ENCODE data around the gene FRMPD2. TPM values are rescaled to one million over a fixed set of nuclear protein-coding genes. Genes with fewer than 3 reads are reported as not detected.

Gene FRMPD2
- total and polyA plus RNA-seq, 4 donors = 0.28 TPM; not detected in 3

DNA sequence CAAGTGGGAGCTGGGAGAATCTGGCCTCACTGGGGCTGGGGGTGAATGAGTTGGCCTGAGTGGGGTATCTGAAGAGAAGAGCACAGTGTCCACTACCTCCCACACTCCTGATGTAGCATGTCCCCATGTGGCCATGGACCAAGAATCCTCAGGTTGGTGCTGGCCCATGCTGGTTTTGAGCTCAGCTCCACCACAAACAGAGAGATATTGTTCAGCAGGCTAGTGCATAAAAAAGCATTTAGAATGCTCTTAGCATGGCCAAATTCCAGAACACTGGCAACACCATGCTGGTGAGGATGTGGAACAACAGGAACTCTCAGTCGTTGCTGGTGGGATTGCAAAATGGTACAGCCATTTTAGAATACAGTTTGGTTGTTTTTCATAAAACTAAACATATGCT lies 61.4 kb downstream of the FRMPD2 start:
- H3K36me3 ChIP-seq (ENCODE audit: control insufficient read depth in 4 of 4, insufficient read depth in 3 of 4, low read depth in 1 of 4, low read length in 3 of 4) = no peaks in the 10 kb centered on the region

DNA sequence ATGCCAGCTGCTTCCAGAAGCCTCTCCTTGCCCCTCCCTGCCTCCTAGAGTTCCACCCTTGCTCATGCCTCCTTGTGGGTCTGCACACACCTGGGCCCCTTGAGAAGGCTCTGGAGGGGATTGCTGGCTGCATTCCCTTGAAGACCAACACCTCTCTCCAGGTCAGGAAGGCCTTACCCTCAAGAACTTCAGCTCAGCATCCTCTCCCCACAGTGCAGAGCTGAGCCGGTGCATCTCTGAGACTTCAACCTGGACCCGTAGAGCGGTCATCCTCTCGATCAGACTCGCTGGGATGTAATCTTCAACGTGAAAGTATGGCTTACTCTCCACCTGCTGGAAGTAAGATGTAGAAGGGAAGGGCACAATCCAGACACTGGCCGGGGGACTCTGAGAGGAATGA lies 62.7 kb downstream of the FRMPD2 start:
- Histone ChIP-seq H3K9me3 (ENCODE audit: control insufficient read depth in 4 of 4, low read length in 3 of 4) (no peaks in the 10 kb centered on the region), H3K27ac (ENCODE audit: low read depth in 1 of 2, low read length in 2 of 2) (no peak overlapping the region), H3K36me3 (ENCODE audit: control insufficient read depth in 4 of 4, insufficient read depth in 3 of 4, low read depth in 1 of 4, low read length in 3 of 4) (no peaks in the 10 kb centered on the region), H3K4me1 (ENCODE audit: control insufficient read depth in 4 of 4, insufficient read depth in 4 of 4, low read length in 3 of 4) (no peaks in the 10 kb centered on the region), H3K4me3 (ENCODE audit: low read depth in 1 of 3, low read length in 3 of 3) (no peak overlapping the region), H3K27me3 (ENCODE audit: control insufficient read depth in 4 of 4, insufficient read depth in 4 of 4, low read length in 3 of 4) (no peaks in the 10 kb centered on the region), H3K9ac (ENCODE audit: low read depth in 1 of 2, low read length in 2 of 2) (no peak overlapping the region)
- DNase-seq (ENCODE audit: low spot score) = no peak
- 95% methylated on average over 7 of the region's 7 CpGs for WGBS
- TF ChIP-seq, protein P1, sequence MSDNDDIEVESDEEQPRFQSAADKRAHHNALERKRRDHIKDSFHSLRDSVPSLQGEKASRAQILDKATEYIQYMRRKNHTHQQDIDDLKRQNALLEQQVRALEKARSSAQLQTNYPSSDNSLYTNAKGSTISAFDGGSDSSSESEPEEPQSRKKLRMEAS (IDR thresholded peaks at IDR 0.05) = no peak
- no peak for TF ChIP-seq FOXA1 (IDR thresholded peaks at IDR 0.05)
- TF ChIP-seq NR2F2 (IDR thresholded peaks at IDR 0.05) = no peak
- TF ChIP-seq JUND (IDR thresholded peaks at IDR 0.05) = no peak
- TF ChIP-seq, protein P2, sequence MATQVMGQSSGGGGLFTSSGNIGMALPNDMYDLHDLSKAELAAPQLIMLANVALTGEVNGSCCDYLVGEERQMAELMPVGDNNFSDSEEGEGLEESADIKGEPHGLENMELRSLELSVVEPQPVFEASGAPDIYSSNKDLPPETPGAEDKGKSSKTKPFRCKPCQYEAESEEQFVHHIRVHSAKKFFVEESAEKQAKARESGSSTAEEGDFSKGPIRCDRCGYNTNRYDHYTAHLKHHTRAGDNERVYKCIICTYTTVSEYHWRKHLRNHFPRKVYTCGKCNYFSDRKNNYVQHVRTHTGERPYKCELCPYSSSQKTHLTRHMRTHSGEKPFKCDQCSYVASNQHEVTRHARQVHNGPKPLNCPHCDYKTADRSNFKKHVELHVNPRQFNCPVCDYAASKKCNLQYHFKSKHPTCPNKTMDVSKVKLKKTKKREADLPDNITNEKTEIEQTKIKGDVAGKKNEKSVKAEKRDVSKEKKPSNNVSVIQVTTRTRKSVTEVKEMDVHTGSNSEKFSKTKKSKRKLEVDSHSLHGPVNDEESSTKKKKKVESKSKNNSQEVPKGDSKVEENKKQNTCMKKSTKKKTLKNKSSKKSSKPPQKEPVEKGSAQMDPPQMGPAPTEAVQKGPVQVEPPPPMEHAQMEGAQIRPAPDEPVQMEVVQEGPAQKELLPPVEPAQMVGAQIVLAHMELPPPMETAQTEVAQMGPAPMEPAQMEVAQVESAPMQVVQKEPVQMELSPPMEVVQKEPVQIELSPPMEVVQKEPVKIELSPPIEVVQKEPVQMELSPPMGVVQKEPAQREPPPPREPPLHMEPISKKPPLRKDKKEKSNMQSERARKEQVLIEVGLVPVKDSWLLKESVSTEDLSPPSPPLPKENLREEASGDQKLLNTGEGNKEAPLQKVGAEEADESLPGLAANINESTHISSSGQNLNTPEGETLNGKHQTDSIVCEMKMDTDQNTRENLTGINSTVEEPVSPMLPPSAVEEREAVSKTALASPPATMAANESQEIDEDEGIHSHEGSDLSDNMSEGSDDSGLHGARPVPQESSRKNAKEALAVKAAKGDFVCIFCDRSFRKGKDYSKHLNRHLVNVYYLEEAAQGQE (IDR thresholded peaks at IDR 0.05) = no peak
- TF ChIP-seq SP1 (IDR thresholded peaks at IDR 0.05) = no peak
- no peak for TF ChIP-seq EGR1 (IDR thresholded peaks at IDR 0.05; ENCODE audit: low read depth in 2 of 2)
- no peak for TF ChIP-seq YY1 (IDR thresholded peaks at IDR 0.05)
- no peak for TF ChIP-seq RAD21 (IDR thresholded peaks at IDR 0.05)
- TF ChIP-seq TAF1 (conservative IDR thresholded peaks at IDR 0.05) = no peak
- no peak for TF ChIP-seq RXRA (IDR thresholded peaks at IDR 0.05)
- TF ChIP-seq HNF4A (conservative IDR thresholded peaks at IDR 0.05) = no peak
- TF ChIP-seq HNF4G (IDR thresholded peaks at IDR 0.05) = no peak

More for the DNA sequence above, 61.4 kb downstream of the FRMPD2 start:
- DNase-seq (ENCODE audit: low spot score) = no peak
- Histone ChIP-seq H3K27me3 (ENCODE audit: control insufficient read depth in 4 of 4, insufficient read depth in 4 of 4, low read length in 3 of 4) (no peaks in the 10 kb centered on the region), H3K27ac (ENCODE audit: low read depth in 1 of 2, low read length in 2 of 2) (no peak overlapping the region), H3K4me3 (ENCODE audit: low read depth in 1 of 3, low read length in 3 of 3) (no peak overlapping the region), H3K9ac (ENCODE audit: low read depth in 1 of 2, low read length in 2 of 2) (no peak overlapping the region), H3K9me3 (ENCODE audit: control insufficient read depth in 4 of 4, low read length in 3 of 4) (no peaks in the 10 kb centered on the region), H3K4me1 (ENCODE audit: control insufficient read depth in 4 of 4, insufficient read depth in 4 of 4, low read length in 3 of 4) (no peaks in the 10 kb centered on the region)
- TF ChIP-seq, protein P2 (IDR thresholded peaks at IDR 0.05) = no peak
- TF ChIP-seq FOXA1 (IDR thresholded peaks at IDR 0.05) (no peak), YY1 (IDR thresholded peaks at IDR 0.05) (no peak), SP1 (IDR thresholded peaks at IDR 0.05) (no peak), HNF4A (conservative IDR thresholded peaks at IDR 0.05) (no peak), HNF4G (IDR thresholded peaks at IDR 0.05) (no peak)
- TF ChIP-seq, protein P3, sequence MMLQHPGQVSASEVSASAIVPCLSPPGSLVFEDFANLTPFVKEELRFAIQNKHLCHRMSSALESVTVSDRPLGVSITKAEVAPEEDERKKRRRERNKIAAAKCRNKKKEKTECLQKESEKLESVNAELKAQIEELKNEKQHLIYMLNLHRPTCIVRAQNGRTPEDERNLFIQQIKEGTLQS (IDR thresholded peaks at IDR 0.05) = no peak
- TF ChIP-seq, protein P4, sequence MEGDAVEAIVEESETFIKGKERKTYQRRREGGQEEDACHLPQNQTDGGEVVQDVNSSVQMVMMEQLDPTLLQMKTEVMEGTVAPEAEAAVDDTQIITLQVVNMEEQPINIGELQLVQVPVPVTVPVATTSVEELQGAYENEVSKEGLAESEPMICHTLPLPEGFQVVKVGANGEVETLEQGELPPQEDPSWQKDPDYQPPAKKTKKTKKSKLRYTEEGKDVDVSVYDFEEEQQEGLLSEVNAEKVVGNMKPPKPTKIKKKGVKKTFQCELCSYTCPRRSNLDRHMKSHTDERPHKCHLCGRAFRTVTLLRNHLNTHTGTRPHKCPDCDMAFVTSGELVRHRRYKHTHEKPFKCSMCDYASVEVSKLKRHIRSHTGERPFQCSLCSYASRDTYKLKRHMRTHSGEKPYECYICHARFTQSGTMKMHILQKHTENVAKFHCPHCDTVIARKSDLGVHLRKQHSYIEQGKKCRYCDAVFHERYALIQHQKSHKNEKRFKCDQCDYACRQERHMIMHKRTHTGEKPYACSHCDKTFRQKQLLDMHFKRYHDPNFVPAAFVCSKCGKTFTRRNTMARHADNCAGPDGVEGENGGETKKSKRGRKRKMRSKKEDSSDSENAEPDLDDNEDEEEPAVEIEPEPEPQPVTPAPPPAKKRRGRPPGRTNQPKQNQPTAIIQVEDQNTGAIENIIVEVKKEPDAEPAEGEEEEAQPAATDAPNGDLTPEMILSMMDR (IDR thresholded peaks at IDR 0.05; ENCODE audit: low read depth, low read length, missing input control) = no peak
- TF ChIP-seq, protein P5, sequence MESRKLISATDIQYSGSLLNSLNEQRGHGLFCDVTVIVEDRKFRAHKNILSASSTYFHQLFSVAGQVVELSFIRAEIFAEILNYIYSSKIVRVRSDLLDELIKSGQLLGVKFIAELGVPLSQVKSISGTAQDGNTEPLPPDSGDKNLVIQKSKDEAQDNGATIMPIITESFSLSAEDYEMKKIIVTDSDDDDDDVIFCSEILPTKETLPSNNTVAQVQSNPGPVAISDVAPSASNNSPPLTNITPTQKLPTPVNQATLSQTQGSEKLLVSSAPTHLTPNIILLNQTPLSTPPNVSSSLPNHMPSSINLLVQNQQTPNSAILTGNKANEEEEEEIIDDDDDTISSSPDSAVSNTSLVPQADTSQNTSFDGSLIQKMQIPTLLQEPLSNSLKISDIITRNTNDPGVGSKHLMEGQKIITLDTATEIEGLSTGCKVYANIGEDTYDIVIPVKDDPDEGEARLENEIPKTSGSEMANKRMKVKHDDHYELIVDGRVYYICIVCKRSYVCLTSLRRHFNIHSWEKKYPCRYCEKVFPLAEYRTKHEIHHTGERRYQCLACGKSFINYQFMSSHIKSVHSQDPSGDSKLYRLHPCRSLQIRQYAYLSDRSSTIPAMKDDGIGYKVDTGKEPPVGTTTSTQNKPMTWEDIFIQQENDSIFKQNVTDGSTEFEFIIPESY (IDR thresholded peaks at IDR 0.05) = no peak
- WGBS = 75% methylated on average over 1 of the region's 1 CpG
